NB4 (cell line): ENCODE data around the gene AMIGO3.

Experiments used
- CTCF ChIP-seq: IDR thresholded peaks from one replicate; pipeline ENCODE4 v1.5.1; 2012; ENCODE audit warnings: low read depth, low read length
- MAX ChIP-seq: IDR thresholded peaks from 2 replicates; pipeline ENCODE4 v1.6.1; 2011; ENCODE audit warnings: low read depth, low read length
- MYC ChIP-seq: IDR thresholded peaks from 2 replicates; pipeline ENCODE4 v1.6.1; 2011; ENCODE audit warnings: low read depth, low read length
- POLR2A ChIP-seq: IDR thresholded peaks from 2 replicates; pipeline ENCODE4 v1.6.1; 2011; ENCODE audit warnings: mild to moderate bottlenecking; ENCODE audit not compliant: insufficient read length; ENCODE audit errors: extremely low read depth

- peak; percentile 26 for TF ChIP-seq CTCF
- peak; percentile 47; the same call in 1 of the 2 replicates for TF ChIP-seq MAX
- peak; percentile 45 for TF ChIP-seq POLR2A
- peak; percentile 67 for TF ChIP-seq MYC
Observed at GRCh38 chr3:49689046-49689907, 30.2 kb downstream of the AMIGO3 start, which contains the start of the genes MST1 and RNF123.
